ENCODE measurements around the gene CLCN5.

DNA sequence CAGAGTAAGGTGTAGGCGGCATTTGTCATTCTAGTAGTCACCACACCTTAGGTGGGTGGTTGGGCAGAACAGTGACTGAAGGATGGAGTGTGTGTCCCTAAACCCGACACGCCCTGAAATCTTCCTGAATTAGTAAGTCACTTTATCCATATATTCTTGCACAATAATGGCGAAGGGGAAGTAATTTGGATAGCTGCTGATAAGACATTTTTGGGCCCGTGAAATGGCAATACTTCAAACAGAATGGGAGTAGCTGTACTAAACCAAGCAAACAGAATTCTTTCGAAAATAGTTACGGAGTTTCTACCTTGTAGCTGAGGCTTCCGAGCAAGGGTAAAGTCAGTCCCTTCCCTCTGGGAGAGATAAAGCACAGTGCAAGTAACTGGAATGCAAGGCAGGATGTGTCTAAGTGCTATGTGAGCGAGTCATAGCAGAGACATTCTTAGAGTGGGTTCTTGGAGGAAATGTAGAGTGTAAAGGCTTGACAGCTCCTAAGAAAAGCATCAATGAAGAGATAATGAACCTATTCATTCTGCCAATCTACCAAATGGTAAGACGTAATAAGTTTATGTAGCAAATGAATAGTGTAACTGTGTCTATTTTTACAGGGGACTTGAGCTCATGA lies 72.8 kb downstream of the CLCN5 start:
- TF ChIP-seq, protein P1, sequence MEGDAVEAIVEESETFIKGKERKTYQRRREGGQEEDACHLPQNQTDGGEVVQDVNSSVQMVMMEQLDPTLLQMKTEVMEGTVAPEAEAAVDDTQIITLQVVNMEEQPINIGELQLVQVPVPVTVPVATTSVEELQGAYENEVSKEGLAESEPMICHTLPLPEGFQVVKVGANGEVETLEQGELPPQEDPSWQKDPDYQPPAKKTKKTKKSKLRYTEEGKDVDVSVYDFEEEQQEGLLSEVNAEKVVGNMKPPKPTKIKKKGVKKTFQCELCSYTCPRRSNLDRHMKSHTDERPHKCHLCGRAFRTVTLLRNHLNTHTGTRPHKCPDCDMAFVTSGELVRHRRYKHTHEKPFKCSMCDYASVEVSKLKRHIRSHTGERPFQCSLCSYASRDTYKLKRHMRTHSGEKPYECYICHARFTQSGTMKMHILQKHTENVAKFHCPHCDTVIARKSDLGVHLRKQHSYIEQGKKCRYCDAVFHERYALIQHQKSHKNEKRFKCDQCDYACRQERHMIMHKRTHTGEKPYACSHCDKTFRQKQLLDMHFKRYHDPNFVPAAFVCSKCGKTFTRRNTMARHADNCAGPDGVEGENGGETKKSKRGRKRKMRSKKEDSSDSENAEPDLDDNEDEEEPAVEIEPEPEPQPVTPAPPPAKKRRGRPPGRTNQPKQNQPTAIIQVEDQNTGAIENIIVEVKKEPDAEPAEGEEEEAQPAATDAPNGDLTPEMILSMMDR (IDR thresholded peaks at IDR 0.05): no peak
- no peak for TF ChIP-seq POLR2A (IDR thresholded peaks at IDR 0.05)
